Forelimb muscle (tissue), 1 donor: ENCODE results near the gene ALS2. TPM values are rescaled to one million over a fixed set of nuclear protein-coding genes. Genes with fewer than 3 reads are reported as not detected.

Experiments
- DNase-seq: peaks from one replicate; pipeline ENCODE4 v3.0.0-alpha.2; 2013; ENCODE audit warnings: low read depth
- polyA plus RNA-seq: library from polyadenylated mRNA; unstranded; fragments of 120-200 nt; gene quantifications from one replicate; pipeline ENCODE4 v1.2.1, GENCODE V29; 2013; ENCODE audit not compliant: insufficient read length

Gene ALS2
- polyA plus RNA-seq, 1 donor = 16.3 TPM

DNA sequence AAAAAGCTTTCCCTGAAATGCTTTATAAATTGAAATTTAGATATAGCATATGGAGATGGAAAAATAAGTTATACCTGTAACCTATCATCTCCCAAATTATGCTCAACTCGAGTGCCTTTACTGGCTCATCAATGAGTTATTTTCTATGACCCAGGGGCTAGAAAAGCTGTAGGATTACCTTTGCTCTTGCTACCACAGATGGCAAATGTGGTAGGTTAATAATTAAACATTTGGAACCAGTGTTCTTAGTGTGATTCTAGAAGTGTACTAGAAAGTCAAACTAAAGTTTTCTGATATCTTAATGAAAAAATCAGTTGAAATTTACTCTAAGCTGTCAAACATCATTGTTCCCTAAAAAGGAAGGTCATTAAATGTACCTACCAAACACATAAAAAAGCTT, 22.5 kb downstream of the ALS2 start:
- no peak for DNase-seq

DNA sequence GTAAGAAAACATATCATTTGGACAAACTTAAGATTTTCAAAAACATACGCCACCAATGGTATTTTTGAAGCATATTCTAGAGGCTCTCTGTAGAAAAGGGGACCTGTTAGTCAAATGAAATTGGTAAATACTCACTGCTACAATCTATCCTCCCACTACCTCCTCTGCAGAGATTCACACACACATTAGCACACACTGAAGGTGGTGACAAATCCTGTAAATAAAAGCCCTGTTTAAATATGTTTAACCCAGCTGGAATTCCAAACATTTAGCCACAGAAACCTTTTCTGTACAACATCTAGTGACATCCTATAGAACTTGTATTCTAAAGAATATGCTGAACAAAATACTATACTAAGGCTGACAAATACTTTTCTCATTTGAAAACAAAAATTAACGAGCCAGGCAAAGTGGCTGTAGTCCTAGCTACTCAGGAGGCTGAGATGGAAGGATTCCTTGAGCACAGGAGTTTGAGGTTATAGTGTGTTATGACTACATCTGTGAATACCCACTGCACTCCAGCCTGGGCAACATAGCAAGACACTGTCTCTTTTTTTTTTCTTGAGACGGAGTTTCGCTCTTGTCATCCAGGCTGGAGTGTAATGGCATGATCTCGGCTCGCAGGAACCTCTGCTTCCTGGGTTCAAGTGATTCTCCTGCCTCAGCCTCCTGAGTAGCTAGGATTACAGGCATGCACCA, 25.9 kb downstream of the ALS2 start:
- DNase-seq = no peak

DNA sequence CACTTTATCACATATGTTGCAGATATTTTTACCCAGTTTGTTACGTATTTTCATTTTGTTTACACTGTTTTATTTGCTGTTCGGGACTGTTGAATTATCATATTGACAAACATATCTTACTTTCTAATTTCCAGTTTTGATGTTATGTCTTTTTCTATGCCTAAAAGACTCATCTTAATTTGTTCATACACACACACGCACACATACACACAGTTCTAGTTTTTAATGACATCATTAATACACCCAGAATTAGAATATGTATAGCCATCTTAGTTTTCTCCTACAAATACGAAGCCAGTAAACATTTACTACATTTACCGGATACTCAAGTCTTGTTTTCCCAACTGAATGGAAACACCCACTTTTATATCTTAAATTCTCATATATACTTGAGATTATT, 29.2 kb downstream of the ALS2 start:
- DNase-seq = no peak

DNA sequence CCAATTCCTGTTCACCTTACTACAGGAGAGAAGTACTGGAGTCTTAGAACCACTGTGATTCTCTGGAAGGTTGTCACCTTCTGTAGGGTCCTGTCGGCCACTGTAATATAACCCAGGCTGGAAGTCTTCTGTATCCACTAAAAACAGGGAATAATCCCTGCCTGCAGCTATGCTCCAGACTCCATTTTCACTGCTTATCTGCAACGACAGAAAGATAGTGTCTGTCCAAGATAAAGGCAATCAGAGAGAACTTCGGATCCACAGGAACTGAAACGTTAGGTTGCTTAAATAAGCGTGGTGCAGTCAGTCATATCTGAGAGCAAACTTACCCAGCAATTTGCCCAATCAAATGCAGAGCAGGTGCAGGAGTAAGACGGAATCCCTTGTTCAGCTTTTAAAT, 34.2 kb downstream of the ALS2 start:
- DNase-seq = no peak

DNA sequence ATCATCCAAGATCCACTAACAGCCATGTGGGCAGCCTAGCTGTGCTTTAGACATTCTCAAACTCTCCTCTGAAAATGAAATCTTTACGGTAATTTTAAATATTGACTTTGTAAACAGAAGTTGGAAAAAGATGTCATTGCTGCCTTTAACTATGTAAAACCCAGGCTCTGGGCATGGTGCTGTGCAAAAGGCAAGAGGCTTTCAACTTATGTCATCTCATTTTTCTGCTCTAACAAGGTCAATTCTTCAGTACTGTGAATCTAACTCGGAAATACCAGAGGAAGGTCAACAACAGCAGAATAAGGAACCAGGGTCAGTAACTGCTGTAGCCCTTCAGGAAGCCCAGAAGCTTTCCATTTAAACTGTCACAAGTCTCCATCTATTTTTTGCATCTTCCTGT, 45.2 kb downstream of the ALS2 start:
- DNase-seq = no peak

DNA sequence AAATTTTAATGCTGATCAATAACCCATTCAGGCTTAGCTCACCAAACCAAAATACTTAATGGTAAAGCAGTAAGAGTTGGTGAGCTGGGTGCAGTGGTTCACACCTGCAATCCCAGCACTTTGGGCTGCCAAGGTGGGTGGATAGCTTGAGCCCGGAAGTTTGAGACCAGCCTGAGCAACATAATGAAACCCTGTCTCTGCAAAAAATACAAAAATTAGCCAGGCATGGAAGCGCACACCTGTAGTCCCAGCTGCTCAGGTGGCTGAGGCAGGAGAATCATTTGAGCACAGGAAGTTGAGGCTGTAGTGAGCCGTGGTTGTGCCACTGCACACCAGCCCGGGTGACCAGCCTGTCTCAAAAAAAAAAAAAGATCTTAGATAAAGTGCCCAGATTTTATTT, 46.6 kb downstream of the ALS2 start:
- no peak for DNase-seq

DNA sequence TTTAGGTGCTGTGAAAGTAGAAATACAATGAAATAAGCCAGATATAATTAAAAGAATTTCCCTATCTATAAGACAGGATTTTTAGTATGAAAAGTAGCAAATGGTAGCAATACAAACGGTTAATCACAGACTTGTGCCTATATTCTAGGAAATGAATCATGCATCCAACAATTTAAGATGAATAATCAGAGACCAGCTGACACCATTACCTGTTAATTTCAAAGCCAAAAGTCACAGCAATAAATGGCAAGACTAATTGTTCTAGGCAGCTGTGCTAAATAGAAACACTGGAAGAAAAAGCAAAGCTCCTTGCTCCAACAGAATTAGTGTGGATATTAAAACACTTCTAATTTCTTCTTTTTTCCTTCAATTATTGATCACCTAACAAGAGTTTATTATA, 47.2 kb downstream of the ALS2 start:
- DNase-seq = no peak

DNA sequence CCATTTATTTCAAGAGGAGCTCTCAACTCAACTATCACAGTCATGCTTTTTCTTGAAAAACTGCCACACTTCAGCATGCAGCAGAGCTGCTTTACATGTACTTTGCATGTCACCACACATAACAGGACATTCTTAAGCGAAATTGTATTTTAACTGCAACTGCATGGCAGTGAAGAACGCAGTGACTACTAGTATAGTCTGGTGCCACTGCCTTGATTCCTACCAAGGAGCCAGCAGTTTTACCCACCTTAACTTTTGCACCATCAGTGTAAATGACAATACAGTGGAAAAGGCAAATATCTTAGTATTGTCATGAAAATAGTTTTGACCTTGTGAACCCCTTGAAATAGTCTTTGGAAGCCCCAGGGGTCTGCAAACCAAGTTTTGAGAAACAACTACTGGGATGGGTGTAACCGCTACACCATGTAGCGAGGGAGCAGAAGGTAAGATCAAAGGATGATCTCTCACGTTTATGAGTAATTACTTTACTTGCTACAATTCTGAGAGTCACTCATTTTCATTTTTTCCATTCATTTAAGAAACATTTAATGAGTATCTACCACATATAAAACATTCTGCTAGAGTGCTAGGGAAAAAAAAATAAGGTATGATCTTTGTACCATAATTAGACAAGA, 50.0 kb downstream of the ALS2 start:
- no peak for DNase-seq

DNA sequence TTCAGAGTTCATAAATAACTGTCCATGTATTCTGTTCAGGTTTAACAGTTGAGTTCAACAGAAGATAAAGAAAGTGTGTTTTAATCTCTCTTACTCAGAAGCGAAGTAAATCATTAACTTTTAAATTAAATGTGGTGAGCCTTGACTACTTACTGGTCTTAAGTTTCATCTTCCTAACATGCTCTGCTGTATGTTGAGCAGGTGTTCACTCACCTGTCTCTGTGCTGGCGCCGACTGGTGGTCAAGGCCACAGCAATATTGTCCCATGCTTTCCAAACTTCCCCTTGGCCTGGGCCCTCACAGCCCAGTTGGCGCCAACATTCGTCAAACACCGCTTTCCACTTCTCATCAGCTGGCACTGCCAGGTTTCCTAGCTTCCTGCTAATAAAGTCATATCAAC, 65.3 kb downstream of the ALS2 start:
- DNase-seq = no peak

DNA sequence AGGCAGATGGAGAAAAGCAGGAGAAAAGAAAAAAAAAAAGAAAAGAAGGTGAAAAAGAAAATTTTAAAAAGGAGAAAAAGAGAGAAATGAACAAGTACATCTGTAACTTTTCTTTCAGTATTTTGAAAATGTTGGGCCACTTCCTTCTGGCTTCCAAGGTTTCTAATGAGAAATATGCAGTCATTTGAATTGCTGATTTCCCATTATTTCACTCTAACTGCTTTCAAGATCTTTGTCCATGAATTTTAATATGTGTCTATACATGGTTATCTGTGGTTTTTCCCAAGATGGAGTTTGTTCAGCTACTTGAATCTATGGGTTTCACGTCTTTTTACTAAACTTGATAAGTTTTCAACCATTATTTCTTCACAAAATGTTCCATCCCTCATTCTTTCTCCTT, 68.0 kb downstream of the ALS2 start:
- DNase-seq = no peak

DNA sequence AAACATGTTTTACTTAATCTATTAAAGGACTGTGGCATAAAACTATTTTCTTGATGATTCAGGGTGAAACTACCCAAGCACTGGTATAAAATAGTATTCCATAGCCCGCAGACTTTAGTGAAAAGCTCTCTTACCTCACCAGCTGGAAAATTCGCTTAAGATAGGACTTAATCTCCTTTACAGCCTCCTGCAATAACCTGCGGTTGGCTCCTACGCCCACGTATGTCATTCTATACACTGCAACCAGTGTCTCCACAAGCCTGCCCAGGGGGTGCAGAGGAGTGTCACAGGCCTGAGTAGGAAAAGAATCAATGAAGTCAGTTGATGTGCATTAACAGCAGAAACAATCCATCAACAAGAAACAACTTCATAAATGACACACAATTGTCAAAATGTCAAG, 71.0 kb downstream of the ALS2 start:
- DNase-seq = no peak

DNA sequence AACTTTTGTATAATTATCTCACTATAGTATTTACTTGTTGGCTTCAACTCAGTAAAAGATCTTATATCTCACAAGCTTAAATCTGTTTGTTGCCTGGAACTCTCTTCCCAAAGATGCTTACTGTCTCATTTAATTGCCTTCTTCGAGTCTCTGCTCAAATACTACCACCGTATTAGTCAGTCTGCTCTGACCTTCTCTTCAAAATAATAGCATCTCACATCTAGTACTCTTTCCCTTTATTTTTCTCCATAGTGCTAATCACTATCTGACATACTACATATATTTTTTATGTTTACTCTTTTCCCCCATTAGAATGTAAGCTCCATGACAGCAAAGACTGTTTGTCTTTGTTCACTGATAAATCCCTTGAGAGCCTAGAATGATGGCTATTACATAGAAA, 71.7 kb downstream of the ALS2 start:
- DNase-seq = no peak

DNA sequence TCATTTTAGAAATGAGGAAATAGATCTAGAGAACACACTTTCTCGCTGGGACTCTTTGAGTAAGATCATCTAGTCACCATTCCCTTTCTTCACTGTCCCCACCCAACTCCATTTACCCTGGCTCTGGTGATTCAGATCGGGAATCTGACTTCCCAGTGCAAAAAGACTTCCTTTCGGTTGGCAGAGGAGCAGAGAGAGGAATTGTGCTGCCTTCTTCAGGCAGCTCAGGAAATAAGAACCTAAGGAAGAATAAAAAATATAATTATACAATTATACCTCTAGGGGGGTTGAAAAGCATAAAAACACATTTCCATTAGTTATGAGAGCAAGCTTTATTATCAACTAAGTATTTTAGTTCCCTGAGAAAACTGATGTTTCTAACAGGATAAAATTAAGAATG, 73.0 kb downstream of the ALS2 start:
- no peak for DNase-seq

DNA sequence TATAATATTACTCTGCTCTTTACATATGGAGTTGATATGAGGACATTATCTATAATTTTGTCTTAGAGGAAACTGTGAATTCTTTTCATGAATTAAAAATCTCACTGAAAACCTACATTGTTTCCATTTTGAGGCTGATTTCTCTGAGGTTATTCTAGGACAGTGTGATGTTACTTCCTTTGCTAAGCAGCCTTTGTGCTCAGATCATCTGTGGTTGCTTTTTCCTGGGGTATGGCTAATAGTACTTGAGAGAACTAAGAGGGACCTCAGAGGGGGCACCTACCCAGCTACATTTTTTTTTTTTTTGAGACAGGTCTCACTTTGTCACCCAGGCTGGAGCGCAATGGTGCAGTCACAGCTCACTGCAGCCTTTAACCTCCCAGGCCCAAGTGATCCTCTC, 73.6 kb downstream of the ALS2 start:
- no peak for DNase-seq

DNA sequence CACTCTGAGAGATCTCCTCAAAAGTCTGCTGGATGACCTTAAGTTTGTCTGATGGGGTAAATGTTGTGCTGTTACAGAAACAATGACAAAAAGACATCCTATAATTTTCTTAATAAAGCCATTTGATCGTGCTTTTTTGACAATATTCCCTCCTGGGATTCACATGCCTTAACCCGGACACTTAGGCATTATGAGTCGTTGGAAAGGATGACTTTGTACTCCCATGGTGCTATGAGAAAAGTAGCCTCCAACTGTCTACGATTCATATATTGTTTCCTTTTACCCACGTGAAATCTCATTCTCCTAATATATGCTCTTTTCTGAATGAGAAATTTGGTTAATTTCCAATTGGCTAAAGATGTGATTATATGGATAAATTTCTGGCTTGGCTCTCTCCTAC, 76.2 kb downstream of the ALS2 start:
- no peak for DNase-seq

DNA sequence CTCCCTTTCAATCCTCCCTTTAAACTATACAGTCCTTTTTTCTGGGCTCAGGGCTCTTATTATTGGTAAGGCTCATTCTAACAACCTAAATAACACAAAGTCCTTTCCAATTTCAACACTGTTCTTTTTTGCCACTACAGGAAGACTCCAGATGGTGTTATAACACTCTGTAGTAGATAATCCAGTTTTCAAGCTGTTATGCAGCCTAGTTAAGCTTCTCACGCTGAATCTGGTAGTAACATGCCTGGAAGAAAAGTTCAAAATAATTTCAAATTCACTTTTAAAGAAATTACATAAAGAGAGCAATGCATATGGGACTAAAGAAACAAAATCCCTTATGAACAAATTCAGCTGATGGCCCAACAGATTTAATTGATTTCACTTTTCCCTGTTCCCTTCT, 79.1 kb downstream of the ALS2 start:
- no peak for DNase-seq

DNA sequence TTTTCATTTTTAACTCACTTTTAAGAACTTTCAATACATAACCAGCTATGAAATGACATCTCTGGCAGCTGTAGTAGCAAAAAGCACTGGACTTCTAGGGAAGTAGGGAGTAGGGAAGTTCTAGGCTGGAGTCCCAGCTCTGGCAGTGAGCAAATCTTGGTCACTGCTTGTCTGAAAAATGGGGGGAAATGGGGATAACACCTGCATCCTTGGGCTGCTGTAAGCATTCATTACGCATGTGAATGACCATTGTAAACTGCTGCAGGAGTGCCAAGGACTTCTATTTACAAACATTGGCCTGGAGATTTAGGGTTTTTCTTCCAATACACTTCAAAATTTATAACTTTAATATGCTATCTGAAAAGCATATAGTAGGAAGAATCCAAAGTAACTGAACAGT, 81.3 kb downstream of the ALS2 start:
- peak; percentile 86 for DNase-seq

DNA sequence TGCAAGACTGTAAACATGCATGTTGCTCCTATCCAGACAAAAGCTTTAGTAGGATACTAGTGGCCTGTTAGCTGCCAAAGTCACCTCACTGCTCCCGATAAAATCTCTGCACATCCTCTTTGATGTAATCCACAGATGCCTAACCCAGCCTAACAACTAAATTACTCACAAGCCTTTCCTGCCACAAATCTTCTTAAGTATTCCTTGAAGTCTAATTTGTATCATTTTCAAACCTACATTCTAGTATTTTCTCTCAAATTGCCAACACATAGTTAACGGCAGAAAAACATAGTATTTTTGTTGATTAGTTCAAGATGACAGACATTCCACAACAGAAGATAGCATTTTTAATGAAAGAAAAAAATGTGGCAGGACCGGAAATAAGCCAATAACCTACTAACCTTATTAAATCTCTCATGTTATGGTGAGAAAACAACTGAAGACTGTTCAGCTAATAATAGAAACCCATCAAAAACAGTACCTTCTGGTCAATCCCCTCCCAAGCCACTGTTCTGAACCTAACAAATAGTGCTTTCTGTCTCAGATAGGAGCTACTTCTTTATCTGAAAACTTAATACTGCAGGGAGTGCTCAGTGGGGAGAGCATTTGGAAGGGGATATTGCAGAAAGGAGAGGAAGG, 82.0 kb downstream of the ALS2 start, which contains the start of gene MPP4:
MPP4 (minus strand) TSS at position 57 of the 639 bp plus-strand sequence. CDS start 4,690 bp downstream, outside the sequence.
- DNase-seq = no peak

DNA sequence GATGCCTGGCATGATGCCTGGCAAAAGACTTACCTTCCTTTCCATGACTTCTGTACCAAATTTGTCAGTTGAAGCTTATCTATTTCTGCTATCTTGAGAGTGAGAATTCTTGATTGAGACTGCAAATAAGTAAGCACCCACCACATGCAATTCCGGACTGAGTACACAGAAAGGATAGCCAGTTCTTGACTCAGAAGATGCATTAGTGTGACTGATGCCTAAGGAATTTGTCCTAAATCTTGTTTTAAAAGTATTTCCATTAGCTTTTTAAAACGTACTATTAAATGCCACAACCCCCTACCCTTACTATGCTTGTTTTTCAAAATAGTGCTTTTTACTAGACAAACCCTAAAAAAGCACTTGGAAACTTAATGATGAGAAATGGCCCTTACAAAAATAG, 82.8 kb downstream of the ALS2 start:
- no peak for DNase-seq

DNA sequence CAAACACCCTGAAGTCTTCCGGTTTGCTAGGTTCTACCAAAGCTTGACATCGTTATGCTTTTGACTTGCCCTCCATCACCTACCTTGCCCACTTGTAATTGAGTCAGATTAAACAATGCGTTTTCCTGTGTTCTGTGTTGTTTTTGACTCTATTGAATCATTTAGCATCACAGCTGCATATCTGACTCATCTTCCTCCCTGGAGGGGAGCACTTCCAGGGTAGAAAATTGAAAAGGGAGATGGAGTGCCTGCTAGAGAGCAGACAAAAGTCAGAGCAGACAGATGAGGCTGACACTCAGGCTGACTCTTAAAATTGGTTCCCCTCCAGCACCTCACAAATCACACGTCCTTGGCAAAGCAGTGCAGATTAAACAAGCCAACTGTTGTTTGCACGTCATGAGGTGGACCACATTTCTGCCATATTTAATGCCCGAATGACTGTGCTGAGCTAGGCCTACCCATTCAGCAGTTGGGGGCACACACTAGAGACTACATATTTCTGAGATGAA, 84.5 kb downstream of the ALS2 start:
- DNase-seq = no peak

DNA sequence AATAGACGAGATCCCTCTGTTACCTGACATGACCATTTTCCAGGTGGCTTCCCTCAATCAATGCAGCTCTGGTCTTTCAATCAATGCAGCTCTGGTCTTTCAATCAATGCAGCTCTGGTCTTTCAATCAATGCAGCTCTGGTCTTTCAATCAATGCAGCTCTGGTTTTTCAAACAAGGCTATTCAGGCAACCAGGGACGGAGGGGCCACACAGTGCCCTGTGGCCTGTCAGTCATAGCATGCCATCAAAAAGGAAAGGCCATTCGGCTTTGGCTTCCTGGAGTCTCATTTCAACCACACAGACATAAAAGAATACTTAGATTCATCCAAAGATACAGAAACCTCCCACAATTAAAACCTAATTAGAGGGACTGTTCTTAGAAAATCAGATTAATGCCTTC, 95.6 kb downstream of the ALS2 start:
- no peak for DNase-seq

DNA sequence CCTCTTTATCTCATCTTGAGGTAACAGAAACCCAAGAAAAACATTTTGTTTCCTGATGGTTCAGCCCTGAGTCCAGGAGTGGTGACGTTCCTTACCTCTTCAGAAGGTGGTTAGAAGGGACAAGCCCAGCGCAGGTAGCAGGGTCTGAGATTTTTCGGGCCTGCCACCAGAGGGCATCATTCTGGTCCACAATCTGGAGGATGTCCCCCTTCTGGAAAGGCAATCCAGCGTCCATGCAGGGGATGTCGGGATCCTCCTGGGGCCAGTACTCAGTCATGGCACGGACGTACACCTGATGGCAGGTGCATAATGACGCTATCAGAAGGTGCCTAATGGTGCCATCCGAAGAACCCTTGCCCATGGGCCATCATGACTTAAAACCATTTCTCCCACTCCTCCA, 100.0 kb downstream of the ALS2 start:
- no peak for DNase-seq

DNA sequence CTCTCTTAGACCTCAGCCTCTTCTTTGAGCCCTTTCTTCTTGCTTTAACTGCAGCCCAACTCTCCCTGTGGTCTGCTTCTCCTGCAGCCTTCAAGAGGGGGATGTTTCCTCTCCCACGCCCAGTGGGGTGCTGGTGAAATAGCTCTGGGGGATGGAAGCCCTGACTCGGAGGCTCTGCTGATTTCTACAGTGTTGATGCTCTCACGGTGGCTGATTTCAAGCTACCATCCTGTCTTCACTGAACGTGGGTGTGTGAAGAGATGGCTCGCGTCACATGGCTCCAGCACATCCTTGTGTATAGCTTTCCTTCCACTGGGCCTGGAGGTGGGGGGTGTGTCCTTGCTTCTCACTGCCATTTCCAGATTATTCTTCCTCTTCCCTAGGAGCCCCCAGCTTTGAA, 102.3 kb downstream of the ALS2 start:
- no peak for DNase-seq
